HepG2 (cell line): ENCODE data around the gene NLRP12. TPM values are rescaled to one million over a fixed set of nuclear protein-coding genes. Genes with fewer than 3 reads are reported as not detected.

Experiments used
- ETV5 ChIP-seq: IDR thresholded peaks from 2 replicates; pipeline ENCODE4 v1.6.1; 2018; ENCODE audit warnings: missing biosample characterization, missing genetic modification reagents, inconsistent platforms, borderline replicate concordance
- NR2C2 ChIP-seq: sonication (generic); formaldehyde crosslinking; IDR thresholded peaks from 2 replicates; pipeline ENCODE4 v1.4.0; 2020; ENCODE audit warnings: missing genetic modification reagents, mild to moderate bottlenecking, moderate library complexity, borderline replicate concordance
- RXRA ChIP-seq: sonication (generic); formaldehyde crosslinking; IDR thresholded peaks from 2 replicates; pipeline ENCODE4 v1.5.1; 2020; ENCODE audit warnings: missing genetic modification reagents
- SMAD9 ChIP-seq: sonication (generic); formaldehyde crosslinking; IDR thresholded peaks from 2 replicates; pipeline ENCODE4 v1.5.1; 2020; ENCODE audit warnings: mild to moderate bottlenecking, missing genetic modification reagents
- ZBTB7A ChIP-seq: sonication (generic); formaldehyde crosslinking; IDR thresholded peaks from 2 replicates; pipeline ENCODE4 v1.8.0; 2022; ENCODE audit warnings: mild to moderate bottlenecking, missing genetic modification reagents
- ZNF10 ChIP-seq: sonication (generic); formaldehyde crosslinking; IDR thresholded peaks from 2 replicates; pipeline ENCODE4 v1.4.0; 2020; ENCODE audit warnings: mild to moderate bottlenecking, low read depth, missing genetic modification reagents, borderline replicate concordance
- ZNF121 ChIP-seq: sonication (generic); formaldehyde crosslinking; IDR thresholded peaks from 2 replicates; pipeline ENCODE4 v1.5.0; 2020; ENCODE audit warnings: mild to moderate bottlenecking, missing genetic modification reagents
- ZNF136 ChIP-seq: sonication (generic); formaldehyde crosslinking; IDR thresholded peaks from 2 replicates; pipeline ENCODE4 v1.8.1; 2022; ENCODE audit warnings: low read depth, mild to moderate bottlenecking, moderate library complexity, missing genetic modification reagents
- ZNF138 ChIP-seq: sonication (generic); formaldehyde crosslinking; IDR thresholded peaks from 2 replicates; pipeline ENCODE4 v1.5.0; 2020; ENCODE audit warnings: mild to moderate bottlenecking, low read depth, missing genetic modification reagents
- ZNF3 ChIP-seq: IDR thresholded peaks from 2 replicates; pipeline ENCODE4 v1.7.0; 2017; ENCODE audit warnings: inconsistent platforms
- ZNF333 ChIP-seq: sonication (generic); formaldehyde crosslinking; IDR thresholded peaks from 2 replicates; pipeline ENCODE4 v1.4.0; 2020; ENCODE audit warnings: mild to moderate bottlenecking, missing genetic modification reagents, borderline replicate concordance
- ZNF350 ChIP-seq: sonication (generic); formaldehyde crosslinking; IDR thresholded peaks from 2 replicates; pipeline ENCODE4 v1.4.0; 2020; ENCODE audit warnings: mild to moderate bottlenecking, low read depth, missing genetic modification reagents, borderline replicate concordance
- ZNF580 ChIP-seq: IDR thresholded peaks from 2 replicates; pipeline ENCODE4 v1.6.1; 2016; ENCODE audit warnings: low read depth, borderline replicate concordance
- ZSCAN29 ChIP-seq: sonication (generic); formaldehyde crosslinking; conservative IDR thresholded peaks from 2 replicates; pipeline ENCODE4 v1.4.0; 2020; ENCODE audit warnings: mild to moderate bottlenecking, missing genetic modification reagents
- polyA plus RNA-seq, 8 experiments: library from polyadenylated mRNA; depleted of rRNA in 3 of 8; stranded (reverse) in 7 of 8; unstranded in 1 of 8; fragments of >200 nt; fragmentation: Illumina TruSeq in 4 of 8; extraction: Trizol in 4 of 8; gene quantifications; 2 replicates each; pipeline versions ENCODE4 v1.2.1 to v1.2.3, GENCODE V29; 2011 to 2016; ENCODE audit warnings: low read depth in 4 of 8, missing spikeins in 1 of 8, mixed read lengths in 1 of 8; ENCODE audit not compliant: insufficient read depth in 1 of 8
- total RNA-seq, 5 experiments: library from RNA; depleted of rRNA; stranded (reverse); fragments of >200 nt; fragmentation: Illumina TruSeq; extraction: Trizol; gene quantifications; 2 replicates each; pipeline ENCODE4 v1.2.3, GENCODE V29; 2016; ENCODE audit warnings: low read depth in 1 of 5
- TF ChIP-seq, protein P1 (sequence below): sonication (generic); formaldehyde crosslinking; IDR thresholded peaks from 2 replicates; pipeline ENCODE4 v1.9.0; 2022; ENCODE audit warnings: missing genetic modification reagents, mild to moderate bottlenecking, borderline replicate concordance
- TF ChIP-seq, protein P2 (sequence below): sonication (generic); formaldehyde crosslinking; IDR thresholded peaks from 2 replicates; pipeline ENCODE4 v1.4.0; 2020; ENCODE audit warnings: missing genetic modification reagents, mild to moderate bottlenecking, borderline replicate concordance
- TF ChIP-seq, protein P3 (sequence below): sonication (generic); formaldehyde crosslinking; IDR thresholded peaks from 2 replicates; pipeline ENCODE4 v1.8.0; 2022; ENCODE audit warnings: missing genetic modification reagents, mild to moderate bottlenecking, moderate library complexity, borderline replicate concordance
- TF ChIP-seq, protein P4 (sequence below): sonication (generic); formaldehyde crosslinking; IDR thresholded peaks from 2 replicates; pipeline ENCODE4 v1.4.0; 2020; ENCODE audit warnings: missing genetic modification reagents, borderline replicate concordance

The NLRP12 gene
- total and polyA plus RNA-seq, 2 of the 13 experiments (the other 11 are each of a cell fraction or from before 2014, with no cell fraction given) = 0.15 to 0.20 TPM

GRCh38 chr19:53865523-53865917 is 41.4 kb upstream of the NLRP12 start (continued):
- TF ChIP-seq ZNF3 (0 out of 2 replicates have a peak, but pooled peaks have one; percentile 8), ZNF138 (CRISPR knock-in tag) (0 out of 2 replicates have a peak, but pooled peaks have one; percentile 13), RXRA (CRISPR knock-in tag) (peak; percentile 58; the same call in 1 of the 2 replicates), NR2C2 (peak; percentile 53; the same call in 1 of the 2 replicates), ZNF121 (CRISPR knock-in tag) (peak; percentile 20; the same call in 1 of the 2 replicates), ETV5 (CRISPR knock-in tag) (peak; percentile 82), ZNF580 (CRISPR knock-in tag) (0 out of 2 replicates have a peak, but pooled peaks have one; percentile 4), ZNF10 (CRISPR knock-in tag) (no peak), SMAD9 (CRISPR knock-in tag) (no peak), ZSCAN29 (CRISPR knock-in tag) (peak; percentile 96), ZNF350 (CRISPR knock-in tag) (peak; percentile 63; the same call in 1 of the 2 replicates), ZNF136 (CRISPR knock-in tag) (no peak), ZNF333 (no peak), ZBTB7A (0 out of 2 replicates have a peak, but pooled peaks have one; percentile 17)
- TF ChIP-seq, protein P1, sequence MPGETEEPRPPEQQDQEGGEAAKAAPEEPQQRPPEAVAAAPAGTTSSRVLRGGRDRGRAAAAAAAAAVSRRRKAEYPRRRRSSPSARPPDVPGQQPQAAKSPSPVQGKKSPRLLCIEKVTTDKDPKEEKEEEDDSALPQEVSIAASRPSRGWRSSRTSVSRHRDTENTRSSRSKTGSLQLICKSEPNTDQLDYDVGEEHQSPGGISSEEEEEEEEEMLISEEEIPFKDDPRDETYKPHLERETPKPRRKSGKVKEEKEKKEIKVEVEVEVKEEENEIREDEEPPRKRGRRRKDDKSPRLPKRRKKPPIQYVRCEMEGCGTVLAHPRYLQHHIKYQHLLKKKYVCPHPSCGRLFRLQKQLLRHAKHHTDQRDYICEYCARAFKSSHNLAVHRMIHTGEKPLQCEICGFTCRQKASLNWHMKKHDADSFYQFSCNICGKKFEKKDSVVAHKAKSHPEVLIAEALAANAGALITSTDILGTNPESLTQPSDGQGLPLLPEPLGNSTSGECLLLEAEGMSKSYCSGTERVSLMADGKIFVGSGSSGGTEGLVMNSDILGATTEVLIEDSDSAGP (CRISPR knock-in tag) = peak; percentile 3; the same call in 1 of the 2 replicates
- TF ChIP-seq, protein P2, sequence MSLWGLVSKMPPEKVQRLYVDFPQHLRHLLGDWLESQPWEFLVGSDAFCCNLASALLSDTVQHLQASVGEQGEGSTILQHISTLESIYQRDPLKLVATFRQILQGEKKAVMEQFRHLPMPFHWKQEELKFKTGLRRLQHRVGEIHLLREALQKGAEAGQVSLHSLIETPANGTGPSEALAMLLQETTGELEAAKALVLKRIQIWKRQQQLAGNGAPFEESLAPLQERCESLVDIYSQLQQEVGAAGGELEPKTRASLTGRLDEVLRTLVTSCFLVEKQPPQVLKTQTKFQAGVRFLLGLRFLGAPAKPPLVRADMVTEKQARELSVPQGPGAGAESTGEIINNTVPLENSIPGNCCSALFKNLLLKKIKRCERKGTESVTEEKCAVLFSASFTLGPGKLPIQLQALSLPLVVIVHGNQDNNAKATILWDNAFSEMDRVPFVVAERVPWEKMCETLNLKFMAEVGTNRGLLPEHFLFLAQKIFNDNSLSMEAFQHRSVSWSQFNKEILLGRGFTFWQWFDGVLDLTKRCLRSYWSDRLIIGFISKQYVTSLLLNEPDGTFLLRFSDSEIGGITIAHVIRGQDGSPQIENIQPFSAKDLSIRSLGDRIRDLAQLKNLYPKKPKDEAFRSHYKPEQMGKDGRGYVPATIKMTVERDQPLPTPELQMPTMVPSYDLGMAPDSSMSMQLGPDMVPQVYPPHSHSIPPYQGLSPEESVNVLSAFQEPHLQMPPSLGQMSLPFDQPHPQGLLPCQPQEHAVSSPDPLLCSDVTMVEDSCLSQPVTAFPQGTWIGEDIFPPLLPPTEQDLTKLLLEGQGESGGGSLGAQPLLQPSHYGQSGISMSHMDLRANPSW = 0 out of 2 replicates have a peak, but pooled peaks have one; percentile 22
- TF ChIP-seq, protein P3, sequence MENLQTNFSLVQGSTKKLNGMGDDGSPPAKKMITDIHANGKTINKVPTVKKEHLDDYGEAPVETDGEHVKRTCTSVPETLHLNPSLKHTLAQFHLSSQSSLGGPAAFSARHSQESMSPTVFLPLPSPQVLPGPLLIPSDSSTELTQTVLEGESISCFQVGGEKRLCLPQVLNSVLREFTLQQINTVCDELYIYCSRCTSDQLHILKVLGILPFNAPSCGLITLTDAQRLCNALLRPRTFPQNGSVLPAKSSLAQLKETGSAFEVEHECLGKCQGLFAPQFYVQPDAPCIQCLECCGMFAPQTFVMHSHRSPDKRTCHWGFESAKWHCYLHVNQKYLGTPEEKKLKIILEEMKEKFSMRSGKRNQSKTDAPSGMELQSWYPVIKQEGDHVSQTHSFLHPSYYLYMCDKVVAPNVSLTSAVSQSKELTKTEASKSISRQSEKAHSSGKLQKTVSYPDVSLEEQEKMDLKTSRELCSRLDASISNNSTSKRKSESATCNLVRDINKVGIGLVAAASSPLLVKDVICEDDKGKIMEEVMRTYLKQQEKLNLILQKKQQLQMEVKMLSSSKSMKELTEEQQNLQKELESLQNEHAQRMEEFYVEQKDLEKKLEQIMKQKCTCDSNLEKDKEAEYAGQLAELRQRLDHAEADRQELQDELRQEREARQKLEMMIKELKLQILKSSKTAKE (CRISPR knock-in tag) = no peak
- TF ChIP-seq, protein P4, sequence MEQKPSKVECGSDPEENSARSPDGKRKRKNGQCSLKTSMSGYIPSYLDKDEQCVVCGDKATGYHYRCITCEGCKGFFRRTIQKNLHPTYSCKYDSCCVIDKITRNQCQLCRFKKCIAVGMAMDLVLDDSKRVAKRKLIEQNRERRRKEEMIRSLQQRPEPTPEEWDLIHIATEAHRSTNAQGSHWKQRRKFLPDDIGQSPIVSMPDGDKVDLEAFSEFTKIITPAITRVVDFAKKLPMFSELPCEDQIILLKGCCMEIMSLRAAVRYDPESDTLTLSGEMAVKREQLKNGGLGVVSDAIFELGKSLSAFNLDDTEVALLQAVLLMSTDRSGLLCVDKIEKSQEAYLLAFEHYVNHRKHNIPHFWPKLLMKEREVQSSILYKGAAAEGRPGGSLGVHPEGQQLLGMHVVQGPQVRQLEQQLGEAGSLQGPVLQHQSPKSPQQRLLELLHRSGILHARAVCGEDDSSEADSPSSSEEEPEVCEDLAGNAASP (CRISPR knock-in tag) = peak; percentile 86; the same call in 1 of the 2 replicates
